Measurements from ENCODE around the gene TBC1D7.
A peak's percentile ranks its signal among the peaks of the same experiment; 100 is the strongest.

Gene TBC1D7

GRCh38 chr6:13371421-13372072, 43.2 kb upstream of the TBC1D7 start (continued):
- no peak for TF ChIP-seq ZNF707 (tag by site-specific recombination; IDR thresholded peaks at IDR 0.05)
- TF ChIP-seq ZBTB48 (tag by site-specific recombination; IDR thresholded peaks at IDR 0.05): no peak
- TF ChIP-seq PATZ1 (tag by site-specific recombination; IDR thresholded peaks at IDR 0.05): no peak
- no peak for TF ChIP-seq ZBTB26 (tag by site-specific recombination; optimal IDR thresholded peaks at IDR 0.05)
- TF ChIP-seq ZNF146 (tag by site-specific recombination; IDR thresholded peaks at IDR 0.05): no peak
- no peak for TF ChIP-seq ZNF280D (tag by site-specific recombination; IDR thresholded peaks at IDR 0.05)
- no peak for TF ChIP-seq ZNF362 (tag by site-specific recombination; IDR thresholded peaks at IDR 0.05)
- no peak for TF ChIP-seq ZBTB21 (tag by site-specific recombination; IDR thresholded peaks at IDR 0.05)
- TF ChIP-seq ZSCAN23 (tag by site-specific recombination; IDR thresholded peaks at IDR 0.05): no peak
- TF ChIP-seq SCRT1 (tag by site-specific recombination; IDR thresholded peaks at IDR 0.05; ENCODE audit: borderline replicate concordance): no peak

- H3K9me3 ChIP-seq (ENCODE audit: control insufficient read depth, insufficient read depth, low read depth, low read length): no peaks in the 10 kb centered on the region
- ChIA-PET CTCF (no interaction called here), POLR2A (no interaction called here)
- no peaks in the 10 kb centered on the region; a peak in 1 of 3 replicates for H3K36me3 ChIP-seq (ENCODE audit: control insufficient read depth in 2 of 2, insufficient read depth in 1 of 2, low read length in 2 of 2)
- no peak overlapping the region for H3K4me3 ChIP-seq (ENCODE audit: low read depth, low read length)
- no peak overlapping the region for H3K27ac ChIP-seq (ENCODE audit: extremely low read depth, low read depth, low read length)
- TF ChIP-seq ZNF830 (tag by site-specific recombination; IDR thresholded peaks at IDR 0.05; ENCODE audit: low read depth): no peak
- TF ChIP-seq ZNF391 (tag by site-specific recombination; IDR thresholded peaks at IDR 0.05; ENCODE audit: borderline replicate concordance, low read depth): no peak
- no peak for TF ChIP-seq ZNF16 (tag by site-specific recombination; IDR thresholded peaks at IDR 0.05; ENCODE audit: low read depth)
- 0 out of 2 replicates have a peak, but pooled peaks have one; percentile 34 for TF ChIP-seq ZFHX2 (tag by site-specific recombination; conservative IDR thresholded peaks at IDR 0.05)
- peak; percentile 50 for TF ChIP-seq ZSCAN4 (tag by site-specific recombination; IDR thresholded peaks at IDR 0.05)
- peaks cover 10% of the 10 kb centered on the region for H3K4me1 ChIP-seq (ENCODE audit: control insufficient read depth, insufficient read depth, low read length)
These were observed 42.3 kb upstream of the TBC1D7 start for GRCh38 chr6:13370623-13371022.

Measured in HEK293 (cell line).